Stimulated activated CD8-positive, alpha-beta memory T cell treated with anti-CD3 and anti-CD28 coated beads, Interleukin-4, amount 100 ng/mL, for 1 hour (primary cell): Measurements from ENCODE around the gene KATNA1.

Experiments
- DNase-seq, 2 donors: peaks; one replicate each; pipeline ENCODE4 v3.0.0-alpha.2; 2020; ENCODE audit warnings: low read depth in 2 of 2, low spot score in 1 of 2

Gene KATNA1

GRCh38 chr6:149614337-149614736, 34.2 kb downstream of the KATNA1 start:
- DNase-seq: no peak

DNA sequence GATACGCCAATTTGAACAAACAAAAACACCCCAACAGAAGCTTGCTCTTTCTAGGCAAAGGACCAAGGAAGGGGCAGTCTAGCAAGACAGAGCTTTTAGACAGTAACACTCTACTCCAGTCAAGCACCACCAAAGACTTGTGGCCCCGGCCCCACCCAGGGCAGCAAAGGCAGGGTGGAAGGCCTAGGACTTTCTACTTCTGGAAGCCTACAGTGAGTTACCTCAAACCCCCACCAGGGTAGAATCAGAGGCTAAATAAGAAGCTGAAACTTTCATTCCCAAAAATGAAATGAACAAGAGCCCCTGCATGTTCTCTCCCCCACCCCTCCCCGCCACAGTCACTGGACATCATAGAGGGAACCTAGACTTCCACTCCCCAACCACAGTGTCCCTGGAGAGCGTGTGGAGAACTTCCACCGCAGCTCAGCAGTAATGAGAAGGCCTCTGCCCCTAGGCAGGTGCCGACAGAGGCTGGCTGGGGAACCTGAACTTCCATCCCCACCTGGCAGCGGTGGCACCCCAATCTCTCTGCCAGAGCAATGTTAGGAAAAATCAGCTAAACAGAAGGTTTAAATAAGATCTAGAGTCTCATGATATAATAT, 40.0 kb downstream of the KATNA1 start:
- DNase-seq: no peak

DNA sequence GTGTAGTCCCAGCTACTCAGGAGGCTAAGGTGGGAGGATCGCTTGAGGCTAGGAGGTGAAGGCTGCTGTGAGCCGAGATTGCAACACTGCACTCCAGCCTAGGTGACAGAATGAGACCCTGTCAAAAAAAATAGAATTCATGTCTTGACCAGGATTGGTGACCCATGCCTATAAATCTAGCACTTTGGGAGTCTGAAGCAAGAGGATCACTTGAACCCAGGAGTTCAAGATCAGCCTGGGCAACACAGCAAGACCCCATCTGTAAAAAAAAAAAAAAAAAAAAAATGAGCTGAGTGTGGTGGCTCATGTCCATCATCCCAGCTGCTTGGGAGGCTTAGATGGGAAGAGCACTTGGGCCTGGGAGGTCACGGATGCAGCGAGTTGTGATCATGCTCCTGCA, 48.0 kb downstream of the KATNA1 start:
- no peak for DNase-seq

- no peak for DNase-seq
These were observed 55.1 kb downstream of the KATNA1 start for GRCh38 chr6:149593408-149593807.

GRCh38 chr6:149592983-149593382, 55.5 kb downstream of the KATNA1 start:
- DNase-seq: no peak

DNA sequence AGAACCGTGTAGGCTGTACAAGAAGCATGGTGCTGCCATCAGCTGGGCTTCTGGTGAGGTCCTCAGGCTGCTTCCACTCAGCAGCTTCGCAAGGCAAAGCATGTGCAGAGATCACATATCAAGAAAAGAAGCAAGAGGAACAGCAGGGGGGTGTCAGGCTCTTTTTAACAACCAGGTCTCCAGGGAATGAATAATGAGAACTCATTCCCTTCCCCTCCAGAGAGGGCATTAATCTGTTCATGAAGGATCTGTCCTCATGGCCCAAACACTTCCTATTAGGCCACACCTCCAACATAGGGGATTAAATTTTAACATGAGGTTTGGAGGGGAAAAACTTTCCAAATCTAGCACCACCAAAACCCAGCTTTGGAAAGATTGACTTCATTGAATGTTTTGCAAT, 62.4 kb downstream of the KATNA1 start:
- no peak for DNase-seq

DNA sequence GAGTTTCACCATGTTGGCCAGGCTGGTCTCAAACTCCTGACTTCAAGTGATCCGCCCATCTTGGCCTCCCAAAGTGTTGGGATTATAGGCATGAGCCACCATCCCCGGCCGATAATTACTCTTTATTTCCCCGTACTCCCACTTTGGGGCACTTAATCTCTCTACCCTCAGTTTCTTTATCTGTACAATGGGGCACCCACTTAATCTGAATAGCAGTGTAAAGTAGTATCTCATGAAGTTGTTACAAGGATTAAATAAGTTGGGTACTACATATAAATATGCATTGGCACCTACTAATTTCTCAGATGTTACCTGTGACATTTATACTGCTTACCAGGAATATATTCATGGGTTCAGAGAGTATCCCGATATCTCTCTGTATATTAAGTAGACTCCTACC, 67.2 kb downstream of the KATNA1 start:
- DNase-seq: no peak

GRCh38 chr6:149580880-149581279, 67.6 kb downstream of the KATNA1 start:
- no peak for DNase-seq

DNA sequence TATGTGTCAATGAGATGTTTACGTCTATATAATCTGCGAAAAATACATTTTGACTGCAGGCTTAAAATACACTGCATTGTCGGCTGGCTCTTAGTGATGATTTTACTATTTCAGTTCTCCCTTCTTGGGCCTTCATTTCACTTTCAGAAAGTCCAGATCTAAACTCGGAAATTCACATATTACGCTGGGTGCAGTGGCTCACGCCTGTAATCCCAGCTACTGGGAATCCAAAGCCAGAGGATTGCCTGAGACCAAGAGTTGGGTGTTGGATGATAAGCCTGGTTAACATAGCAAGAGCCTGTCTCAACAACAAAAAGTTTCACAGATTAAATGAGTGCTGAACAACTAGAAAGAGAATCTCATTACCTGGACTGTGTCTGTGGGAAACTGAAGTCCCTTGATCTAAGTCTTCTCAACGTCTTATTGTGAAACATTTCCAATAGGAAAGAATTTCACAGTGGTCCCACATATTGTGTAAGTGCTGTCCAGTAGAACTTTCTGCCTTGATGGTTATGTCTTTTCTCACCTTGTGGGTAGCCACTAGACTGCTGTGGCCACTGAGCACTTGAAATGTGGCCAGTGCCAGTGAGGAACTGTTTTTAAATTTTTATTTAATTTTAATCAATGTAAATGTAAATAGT, 80.4 kb downstream of the KATNA1 start:
- DNase-seq: no peak

- DNase-seq: no peak
These were observed 81.3 kb downstream of the KATNA1 start for GRCh38 chr6:149567194-149567586.

- peak in 1 of 2 donors; percentile 24 for DNase-seq
These were observed 81.9 kb downstream of the KATNA1 start for GRCh38 chr6:149566410-149567193.

DNA sequence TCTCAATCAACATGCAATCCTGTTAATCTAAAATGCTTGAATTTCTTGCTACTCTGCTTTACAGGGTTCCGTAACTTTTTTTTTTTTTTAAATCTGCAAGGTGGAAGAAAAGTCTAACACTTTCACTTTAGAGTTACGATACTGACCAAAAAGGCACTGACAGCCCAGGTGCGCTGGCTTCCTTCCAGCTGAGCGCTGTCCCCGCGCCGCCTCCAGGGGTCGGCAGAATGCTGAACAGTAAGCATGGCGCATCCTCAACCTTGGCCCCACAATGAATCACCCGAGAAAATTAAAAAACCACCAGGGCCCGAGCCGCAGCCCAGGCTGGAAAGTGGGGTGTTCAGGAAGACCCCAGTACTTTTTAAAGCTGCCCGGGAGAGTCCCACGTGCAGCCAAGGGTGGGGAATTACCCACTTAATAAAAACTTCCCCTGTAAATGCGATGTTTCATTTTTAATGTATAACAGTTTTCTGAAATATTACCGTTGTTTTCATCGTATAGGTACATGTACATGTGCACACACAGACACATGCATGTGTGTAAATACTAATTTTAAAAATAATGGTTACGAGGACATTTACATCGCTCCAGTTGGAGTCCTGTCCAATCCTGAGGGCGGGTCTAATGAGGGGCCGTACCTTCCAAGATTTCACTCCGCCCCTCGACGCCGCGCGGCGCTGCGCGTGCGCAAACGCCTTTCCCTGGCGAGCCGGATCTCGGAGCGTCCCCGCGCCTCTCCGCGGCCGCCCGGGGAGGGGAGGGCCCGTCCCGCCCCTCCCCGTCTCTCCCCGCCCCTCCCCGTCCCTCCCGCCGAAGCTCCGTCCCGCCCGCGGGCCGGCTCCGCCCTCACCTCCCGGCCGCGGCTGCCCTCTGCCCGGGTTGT, 82.7 kb downstream of the KATNA1 start, which contains the start of gene GINM1:
Gene GINM1 (plus strand): TSS at position 849 of the 883 bp plus-strand sequence. CDS start 40 bp downstream, outside the sequence.
- DNase-seq: peak; percentile 86 to 92

DNA sequence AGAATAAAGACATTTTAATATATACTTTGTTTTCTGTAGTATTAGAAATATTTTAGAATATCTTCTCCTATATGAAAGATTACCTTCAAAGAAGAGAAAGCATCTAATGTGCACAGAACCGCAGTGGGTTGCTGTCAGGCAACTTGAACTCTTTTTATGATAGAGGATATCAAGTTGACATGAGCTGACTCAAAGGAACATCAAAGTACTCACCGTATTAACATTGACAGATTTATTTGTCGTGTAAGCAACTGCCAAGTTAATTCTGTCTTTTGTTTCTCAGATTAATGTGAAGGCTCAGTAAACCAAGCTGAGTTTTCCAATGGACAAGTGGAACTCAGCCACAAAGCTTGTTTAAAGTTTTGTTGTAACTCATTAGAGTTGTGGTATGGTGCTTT, 84.6 kb downstream of the KATNA1 start:
- DNase-seq: no peak

GRCh38 chr6:149563203-149563927, 85.1 kb downstream of the KATNA1 start:
- DNase-seq: no peak

GRCh38 chr6:149560736-149561135, 87.8 kb downstream of the KATNA1 start:
- no peak for DNase-seq

GRCh38 chr6:149559389-149559788, 89.1 kb downstream of the KATNA1 start:
- no peak for DNase-seq

- DNase-seq: no peak
These were observed 90.5 kb downstream of the KATNA1 start for GRCh38 chr6:149558029-149558428.

GRCh38 chr6:149551920-149552319, 96.6 kb downstream of the KATNA1 start:
- no peak for DNase-seq

GRCh38 chr6:149545754-149546471, 102.6 kb downstream of the KATNA1 start, which contains the start of gene PPIL4:
Gene PPIL4, minus strand, starts transcription at chr6:149546043. Its CDS starts 38 bp downstream, at chr6:149546005.
- DNase-seq: peak; percentile 92 to 96

- peak; percentile 30 to 42 for DNase-seq
These were observed 103.2 kb downstream of the KATNA1 start for GRCh38 chr6:149545258-149545753.
